Keratinocyte (primary cell): ENCODE data around the gene GAB2. TPM values are rescaled to one million over a fixed set of nuclear protein-coding genes. Genes with fewer than 3 reads are reported as not detected.

Experiments used
- DNase-seq: peaks from one replicate; pipeline ENCODE4 v3.0.0-alpha.2; 2011; ENCODE audit warnings: low read depth, missing footprints, low spot score
- FAIRE-seq: peaks from 2 replicates; lab custom pipeline; 2011; peaks lifted over from hg19 to GRCh38; lab: Jason Lieb, UNC
- H2AFZ ChIP-seq: 2 replicates; pipeline ENCODE4 v1.6.0; 2012; ENCODE audit warnings: low read length, control low read depth, inconsistent platforms; ENCODE audit not compliant: control insufficient read depth
- H3K27ac ChIP-seq: 2 replicates; pipeline ENCODE4 v1.5.1; 2011; ENCODE audit warnings: low read length; ENCODE audit not compliant: control insufficient read depth, insufficient read depth
- H3K27me3 ChIP-seq: 3 replicates; pipeline ENCODE4 v1.6.0; 2011; ENCODE audit warnings: low read length; ENCODE audit not compliant: control insufficient read depth, insufficient read depth; ENCODE audit errors: extremely low read depth
- H3K36me3 ChIP-seq, 2 experiments: 2 replicates in 1 of 2; 3 replicates in 1 of 2; pipeline ENCODE4 v1.5.1; 2011; ENCODE audit warnings: low read length in 2 of 2, mild to moderate bottlenecking in 1 of 2; ENCODE audit not compliant: control insufficient read depth in 2 of 2, insufficient read depth in 2 of 2; ENCODE audit errors: extremely low read depth in 1 of 2
- H3K4me1 ChIP-seq: 3 replicates; pipeline ENCODE4 v1.5.1; 2011; ENCODE audit warnings: low read length; ENCODE audit not compliant: control insufficient read depth, insufficient read depth; ENCODE audit errors: extremely low read depth
- H3K4me2 ChIP-seq: 3 replicates; pipeline ENCODE4 v1.6.0; 2011; ENCODE audit warnings: low read depth, low read length; ENCODE audit not compliant: control insufficient read depth, insufficient read depth; ENCODE audit errors: extremely low read depth
- H3K4me3 ChIP-seq, 3 experiments: fragments of 200-600 bp in 1 of 3; sonication (generic) in 1 of 3; 2 replicates in 2 of 3; 3 replicates in 1 of 3; pipeline ENCODE4 v1.5.1; 2011 to 2016; ENCODE audit warnings: low read length in 3 of 3, mild to moderate bottlenecking in 3 of 3, control low read depth in 2 of 3, inconsistent platforms in 1 of 3, low read depth in 1 of 3, mixed read lengths in 1 of 3, mixed run types in 1 of 3, moderate library complexity in 1 of 3; ENCODE audit not compliant: control insufficient read depth in 2 of 3, insufficient read depth in 2 of 3; ENCODE audit errors: extremely low read depth in 1 of 3
- H3K79me2 ChIP-seq: 2 replicates; pipeline ENCODE4 v1.6.0; 2012; ENCODE audit warnings: low read length; ENCODE audit not compliant: control insufficient read depth, insufficient read depth
- H3K9ac ChIP-seq: 3 replicates; pipeline ENCODE4 v1.6.0; 2011; ENCODE audit warnings: low read length; ENCODE audit not compliant: control insufficient read depth, insufficient read depth; ENCODE audit errors: extremely low read depth
- H3K9me1 ChIP-seq: 3 replicates; pipeline ENCODE4 v1.6.0; 2011; ENCODE audit warnings: low read length; ENCODE audit not compliant: control insufficient read depth, insufficient read depth; ENCODE audit errors: extremely low read depth
- H3K9me3 ChIP-seq: 2 replicates; pipeline ENCODE4 v1.5.1; 2012; ENCODE audit warnings: low read depth, low read length; ENCODE audit not compliant: control insufficient read depth
- H4K20me1 ChIP-seq: 3 replicates; pipeline ENCODE4 v1.6.0; 2011; ENCODE audit warnings: low read length; ENCODE audit not compliant: control insufficient read depth, insufficient read depth; ENCODE audit errors: extremely low read depth
- EZH2 ChIP-seq: IDR thresholded peaks from one replicate; pipeline ENCODE4 v1.6.1; 2012; ENCODE audit warnings: inconsistent platforms, mild to moderate bottlenecking, low read length, moderate library complexity
- dilution Hi-C: fragments of 300-500 bp; cut with MboI; formaldehyde crosslinking; loops from one replicate; pipeline ENCODE4 v1.7.0; 2020; ENCODE audit warnings: low sequenced_read_pairs; ENCODE audit not compliant: extremely low pct_ligation_motif_present
- polyA plus RNA-seq, 5 experiments: library from polyadenylated mRNA; depleted of rRNA in 3 of 5; stranded (reverse) in 3 of 5; stranded (forward) in 1 of 5; unstranded in 1 of 5; fragments of >200 nt; gene quantifications; 1 replicate in 1 of 5; 2 replicates in 3 of 5; 3 replicates in 1 of 5; pipeline versions ENCODE4 v1.2.1 to v1.2.3, GENCODE V29; 2011 to 2012; ENCODE audit warnings: missing spikeins in 2 of 5, low read depth in 1 of 5, low replicate concordance in 1 of 5
- TF ChIP-seq, protein P1 (sequence below), 3 experiments: IDR thresholded peaks in 1 of 3; conservative IDR thresholded peaks in 1 of 3; optimal IDR thresholded peaks in 1 of 3; 2 replicates in 2 of 3; 3 replicates in 1 of 3; pipeline versions ENCODE3 to v1.5.1; 2011; ENCODE audit warnings: low read length in 3 of 3, mild to moderate bottlenecking in 3 of 3, moderate library complexity in 2 of 3, control low read depth in 1 of 3, inconsistent platforms in 1 of 3; ENCODE audit not compliant: insufficient read depth in 2 of 3; ENCODE audit errors: extremely low read depth in 1 of 3

GAB2 gene
- polyA plus RNA-seq, 1 donor (not counting 4 experiments of a cell fraction or from before 2014, with no cell fraction given) = 0.68 TPM

DNA sequence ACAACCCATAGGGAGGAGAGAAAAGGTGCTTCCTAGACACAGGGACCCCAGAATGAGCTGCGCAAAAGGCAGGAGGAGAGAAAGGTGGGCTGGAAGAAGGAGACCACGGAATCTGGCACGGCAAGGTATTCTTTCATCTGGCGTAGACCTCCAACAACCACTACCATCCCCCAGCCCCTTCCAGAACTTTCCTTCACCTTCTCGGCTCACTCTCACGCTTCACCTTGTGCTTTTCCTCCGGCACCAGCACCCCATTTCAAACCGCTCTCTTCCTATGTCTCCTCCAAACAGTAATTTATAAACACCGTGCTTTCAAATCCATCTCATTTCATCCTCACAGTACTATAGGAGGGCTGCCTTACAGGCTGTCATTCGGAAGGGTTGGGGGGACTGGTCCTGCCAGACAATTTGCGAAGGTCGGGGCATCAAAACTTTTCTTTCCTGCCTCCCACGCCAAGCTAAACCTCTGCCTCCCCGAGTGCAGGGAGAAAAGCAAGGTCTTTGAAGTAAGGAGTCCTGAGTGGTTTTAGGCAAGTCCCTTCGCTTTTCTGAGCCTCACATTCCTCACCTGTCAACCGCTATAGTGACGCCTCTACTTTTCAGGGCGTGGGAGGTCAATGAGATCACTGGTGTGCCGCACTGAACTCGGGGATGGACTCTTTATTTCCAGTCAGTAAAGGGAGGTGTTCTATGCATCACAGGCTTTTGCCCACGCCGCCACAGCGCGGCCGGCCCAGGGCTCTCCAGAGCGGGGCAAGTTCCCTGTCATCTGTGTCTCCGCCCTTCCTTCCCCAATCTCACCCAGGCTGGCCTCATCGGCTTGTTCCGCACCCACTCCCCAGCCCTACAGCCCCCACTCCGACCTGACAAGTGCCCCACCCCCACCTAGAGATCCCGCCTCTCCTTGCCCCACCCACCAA lies 230.0 kb downstream of the GAB2 start:
- Histone ChIP-seq H3K27ac (peak overlapping the region; percentile 67), H3K9me1 (no peaks in the 10 kb centered on the region), H2AFZ (peak overlapping the region; percentile 70), H3K4me2 (peak overlapping the region; percentile 91), H3K4me1 (peaks cover 33% of the 10 kb centered on the region), H3K27me3 (no peaks in the 10 kb centered on the region), H3K9me3 (no peaks in the 10 kb centered on the region), H3K36me3 (no peaks in the 10 kb centered on the region), H3K79me2 (peaks cover 34% of the 10 kb centered on the region), H3K4me3 (peak overlapping the region; percentile 73 to 87 (median 86)), H4K20me1 (no peaks in the 10 kb centered on the region), H3K9ac (peak overlapping the region; percentile 63)
- dilution Hi-C loops = no loop called here
- DNase-seq (no peak), FAIRE-seq (no peak)
- TF ChIP-seq EZH2 = no peak
- TF ChIP-seq, protein P1, sequence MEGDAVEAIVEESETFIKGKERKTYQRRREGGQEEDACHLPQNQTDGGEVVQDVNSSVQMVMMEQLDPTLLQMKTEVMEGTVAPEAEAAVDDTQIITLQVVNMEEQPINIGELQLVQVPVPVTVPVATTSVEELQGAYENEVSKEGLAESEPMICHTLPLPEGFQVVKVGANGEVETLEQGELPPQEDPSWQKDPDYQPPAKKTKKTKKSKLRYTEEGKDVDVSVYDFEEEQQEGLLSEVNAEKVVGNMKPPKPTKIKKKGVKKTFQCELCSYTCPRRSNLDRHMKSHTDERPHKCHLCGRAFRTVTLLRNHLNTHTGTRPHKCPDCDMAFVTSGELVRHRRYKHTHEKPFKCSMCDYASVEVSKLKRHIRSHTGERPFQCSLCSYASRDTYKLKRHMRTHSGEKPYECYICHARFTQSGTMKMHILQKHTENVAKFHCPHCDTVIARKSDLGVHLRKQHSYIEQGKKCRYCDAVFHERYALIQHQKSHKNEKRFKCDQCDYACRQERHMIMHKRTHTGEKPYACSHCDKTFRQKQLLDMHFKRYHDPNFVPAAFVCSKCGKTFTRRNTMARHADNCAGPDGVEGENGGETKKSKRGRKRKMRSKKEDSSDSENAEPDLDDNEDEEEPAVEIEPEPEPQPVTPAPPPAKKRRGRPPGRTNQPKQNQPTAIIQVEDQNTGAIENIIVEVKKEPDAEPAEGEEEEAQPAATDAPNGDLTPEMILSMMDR (optimal IDR thresholded peaks at IDR 0.05 in 1 of 3, IDR thresholded peaks at IDR 0.05 in 1 of 3, conservative IDR thresholded peaks at IDR 0.05 in 1 of 3; ENCODE audit: extremely low read depth in 1 of 3, insufficient read depth in 2 of 3, low read length in 3 of 3) = no peak

DNA sequence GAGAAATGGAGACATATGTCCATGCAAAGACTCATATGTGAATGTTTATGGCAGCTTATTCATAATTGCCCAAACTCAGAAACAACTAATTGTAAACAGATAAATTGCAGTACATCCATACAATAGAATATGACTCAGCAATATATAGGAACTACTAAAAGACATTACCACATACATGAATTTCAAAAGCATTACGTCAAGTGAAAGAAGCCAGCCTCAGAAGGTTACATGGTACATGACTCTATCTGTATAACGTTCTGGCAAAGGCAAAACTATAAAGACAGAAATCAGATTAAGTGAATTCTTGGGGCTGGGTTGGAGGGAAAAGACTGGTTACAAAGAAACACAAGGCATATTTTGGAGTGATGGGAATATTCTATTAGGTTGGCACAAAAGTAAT lies 236.4 kb downstream of the GAB2 start:
- TF ChIP-seq EZH2 = no peak
- TF ChIP-seq, protein P1 (optimal IDR thresholded peaks at IDR 0.05 in 1 of 3, IDR thresholded peaks at IDR 0.05 in 1 of 3, conservative IDR thresholded peaks at IDR 0.05 in 1 of 3; ENCODE audit: extremely low read depth in 1 of 3, insufficient read depth in 2 of 3, low read length in 3 of 3) = no peak
- dilution Hi-C loops = no loop called here
- Histone ChIP-seq H3K9me1 (no peaks in the 10 kb centered on the region), H3K9ac (no peak overlapping the region), H4K20me1 (no peaks in the 10 kb centered on the region), H3K9me3 (no peaks in the 10 kb centered on the region), H2AFZ (no peak overlapping the region), H3K4me2 (no peak overlapping the region), H3K27ac (no peak overlapping the region), H3K4me1 (peaks cover 10% of the 10 kb centered on the region), H3K36me3 (peaks cover 0 to 9% of the 10 kb centered on the region in 2 experiments), H3K27me3 (no peaks in the 10 kb centered on the region), H3K4me3 (no peak overlapping the region), H3K79me2 (peaks cover 5% of the 10 kb centered on the region)
- FAIRE-seq = no peak
- no peak for DNase-seq
